ENCODE data around the gene LONP2.
"Not testable (repeated sequence)": the region's sequence is repeated elsewhere in the genome, so short reads cannot be mapped to it uniquely, and the experiment has no call there.

Gene LONP2

DNA sequence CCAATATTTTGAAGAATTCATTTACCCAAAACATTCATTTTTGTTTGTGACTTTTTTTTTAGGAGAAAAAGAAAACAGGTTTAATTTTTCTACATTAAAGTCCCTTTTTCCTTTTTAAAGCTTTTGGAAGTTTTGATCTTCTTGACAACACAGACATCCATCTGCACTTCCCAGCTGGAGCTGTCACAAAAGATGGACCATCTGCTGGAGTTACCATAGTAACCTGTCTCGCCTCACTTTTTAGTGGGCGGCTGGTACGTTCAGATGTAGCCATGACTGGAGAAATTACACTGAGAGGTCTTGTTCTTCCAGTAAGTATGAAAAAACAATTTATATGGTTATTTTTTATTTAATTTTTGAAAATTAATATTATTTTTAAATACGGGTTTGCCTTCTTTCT, 103.9 kb downstream of the LONP2 start:
- no peak for DNase-seq

DNA sequence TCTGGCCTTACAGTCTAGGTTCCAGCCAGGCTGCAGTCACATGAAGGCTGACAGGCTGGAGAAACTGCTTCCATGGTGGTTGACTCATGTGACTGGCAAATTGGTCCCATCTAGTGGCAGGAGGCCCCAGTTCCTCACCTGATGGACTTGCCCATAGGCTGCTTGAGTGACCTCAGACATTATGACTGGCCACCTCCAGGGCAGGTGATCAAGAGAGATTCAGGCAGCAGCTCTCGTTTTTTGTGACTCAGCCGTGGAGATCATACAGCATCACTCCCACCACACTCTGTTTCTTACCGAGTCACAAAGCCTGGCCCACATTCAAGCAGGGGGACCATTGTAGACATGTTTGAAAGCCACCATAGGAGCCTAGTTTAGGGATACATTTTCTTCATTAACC, 106.6 kb downstream of the LONP2 start:
- no peak for DNase-seq

DNA sequence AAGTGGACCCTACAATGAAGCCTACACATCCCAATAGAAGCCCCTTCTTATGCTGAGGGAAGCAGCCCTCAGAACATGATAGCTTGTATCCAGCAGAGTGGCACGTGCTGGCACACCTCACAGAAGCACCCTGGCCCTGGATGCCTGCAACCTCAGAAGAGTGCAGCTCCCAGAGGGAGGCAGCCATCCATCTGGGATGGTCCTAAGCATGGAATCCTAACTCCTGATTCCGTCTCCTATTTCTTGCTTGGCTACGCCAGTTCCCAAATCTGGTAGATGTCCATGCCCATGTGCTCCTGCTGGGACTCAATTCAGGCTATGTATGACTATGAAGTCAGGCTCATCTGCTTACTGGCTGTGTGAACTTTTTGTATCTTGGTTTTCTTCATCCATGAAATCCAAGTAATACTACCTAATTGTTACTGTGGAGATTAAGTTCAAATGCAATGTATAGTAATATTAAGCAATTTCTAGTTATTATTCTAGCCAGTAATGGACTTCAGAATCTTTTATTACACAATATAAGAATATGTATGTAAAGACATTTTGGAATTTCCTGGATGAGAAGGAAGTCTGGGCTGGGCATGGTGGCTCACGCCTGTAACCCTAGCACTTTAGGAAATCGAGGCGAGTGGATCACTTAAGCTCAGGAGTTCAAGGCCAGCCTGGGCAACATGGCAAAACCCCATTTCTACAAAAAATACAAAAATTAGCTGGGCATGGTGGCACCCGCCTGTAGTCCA, 108.7 kb downstream of the LONP2 start:
- no peak for DNase-seq

DNA sequence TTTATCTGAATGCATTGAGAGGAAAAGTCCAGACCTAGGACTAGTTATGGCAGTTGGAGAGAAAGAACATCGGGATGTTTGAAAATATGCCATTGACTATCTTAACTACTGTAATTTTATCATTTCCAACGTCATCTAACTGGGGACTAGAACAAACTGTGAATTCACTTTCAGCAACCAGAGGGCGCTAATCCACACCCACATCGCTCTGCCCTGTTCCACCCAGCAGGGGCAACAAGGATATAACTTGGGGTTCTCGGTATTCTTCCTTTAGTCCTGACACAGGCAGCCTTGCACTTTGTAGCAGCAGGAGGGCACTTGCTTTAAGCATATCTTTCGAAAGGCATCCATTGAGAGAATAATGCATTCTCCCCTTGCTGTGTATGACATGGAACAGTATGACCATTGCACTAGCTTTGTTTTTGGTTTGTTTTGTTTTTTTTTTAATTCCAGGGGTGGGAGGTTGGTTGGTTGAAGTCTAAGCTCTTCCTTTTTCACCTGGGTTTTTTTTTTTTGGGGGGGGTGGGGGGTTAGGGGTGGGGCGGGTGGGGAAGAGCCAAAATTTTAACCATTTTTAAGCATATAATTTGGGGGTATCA, 109.6 kb downstream of the LONP2 start:
- peak; percentile 95 for DNase-seq

GRCh38 chr16:48354385-48354784, 110.3 kb downstream of the LONP2 start:
- DNase-seq = not testable (repeated sequence)

GRCh38 chr16:48354877-48355855, 111.1 kb downstream of the LONP2 start:
- no peak for DNase-seq

DNA sequence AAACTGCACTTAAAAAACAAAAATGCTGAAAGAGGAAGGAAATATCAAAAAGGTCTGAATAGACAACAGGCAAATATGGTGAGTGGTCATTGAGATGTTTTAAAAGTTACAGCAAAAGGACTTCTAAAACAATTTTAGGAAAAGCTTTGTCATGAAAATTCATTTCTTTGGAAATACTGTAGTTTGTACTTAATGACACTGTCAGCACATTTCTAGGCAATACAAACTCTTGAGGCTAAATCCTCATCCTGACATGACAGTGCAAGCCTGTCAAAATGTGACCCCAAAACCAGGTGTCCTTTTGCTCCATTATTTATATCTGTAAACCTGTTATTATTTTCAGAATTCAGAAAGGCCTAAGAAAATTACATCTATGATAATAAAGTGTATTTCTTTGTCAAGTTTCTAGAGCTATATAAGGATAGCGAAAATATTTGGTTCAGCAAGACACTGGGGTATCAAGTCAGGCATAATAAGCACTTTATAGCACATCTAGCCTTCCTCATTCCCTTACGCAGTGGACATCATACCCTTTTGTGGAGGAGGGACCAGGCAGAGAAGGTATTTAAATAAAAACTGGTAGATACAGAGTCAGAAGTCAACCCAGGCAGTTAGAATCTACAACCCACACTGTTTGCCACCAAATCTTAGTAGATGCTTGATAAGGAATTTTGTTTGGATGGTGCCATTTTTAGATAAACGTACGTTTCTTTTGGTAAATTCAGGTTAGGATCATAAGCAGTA, 112.7 kb downstream of the LONP2 start:
- no peak for DNase-seq

DNA sequence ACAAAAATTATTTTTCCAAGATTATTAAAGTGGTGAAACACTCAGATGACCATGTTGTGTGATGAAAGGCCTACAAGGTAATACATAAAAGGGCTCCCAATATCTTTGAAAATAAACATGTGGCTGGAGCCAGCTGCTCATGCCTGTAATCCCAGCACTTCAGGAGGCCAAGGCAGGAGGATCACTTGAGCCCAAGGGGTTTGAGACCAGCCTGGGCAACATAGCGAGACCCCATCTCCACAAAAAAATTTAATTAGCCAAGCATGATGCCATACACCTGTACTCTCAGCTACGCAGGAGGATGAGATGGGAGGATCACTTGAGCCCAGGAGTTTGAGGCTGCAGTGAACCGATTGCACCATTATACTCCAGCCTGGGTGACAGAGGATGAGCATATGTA, 114.3 kb downstream of the LONP2 start:
- DNase-seq = no peak

- DNase-seq = no peak
Observed at GRCh38 chr16:48359983-48360382, 115.9 kb downstream of the LONP2 start.

DNA sequence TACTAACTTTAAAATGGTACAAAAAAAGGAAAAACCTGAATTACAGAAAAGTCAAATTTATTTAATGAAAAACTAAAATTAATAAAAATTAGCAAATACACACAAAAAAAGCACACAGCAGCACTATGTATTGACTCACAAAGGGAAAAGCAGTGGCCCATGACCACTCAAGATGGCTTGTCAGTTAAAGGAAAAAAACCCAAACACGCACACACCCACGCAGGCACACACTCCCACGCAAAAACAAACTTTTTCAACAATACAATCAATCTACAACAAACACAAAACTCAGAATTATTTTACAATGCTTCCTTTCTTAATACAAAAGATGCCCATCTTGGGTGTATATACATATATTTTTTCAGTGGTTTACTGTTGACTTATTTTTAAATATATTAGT, 116.9 kb downstream of the LONP2 start:
- DNase-seq = no peak

DNA sequence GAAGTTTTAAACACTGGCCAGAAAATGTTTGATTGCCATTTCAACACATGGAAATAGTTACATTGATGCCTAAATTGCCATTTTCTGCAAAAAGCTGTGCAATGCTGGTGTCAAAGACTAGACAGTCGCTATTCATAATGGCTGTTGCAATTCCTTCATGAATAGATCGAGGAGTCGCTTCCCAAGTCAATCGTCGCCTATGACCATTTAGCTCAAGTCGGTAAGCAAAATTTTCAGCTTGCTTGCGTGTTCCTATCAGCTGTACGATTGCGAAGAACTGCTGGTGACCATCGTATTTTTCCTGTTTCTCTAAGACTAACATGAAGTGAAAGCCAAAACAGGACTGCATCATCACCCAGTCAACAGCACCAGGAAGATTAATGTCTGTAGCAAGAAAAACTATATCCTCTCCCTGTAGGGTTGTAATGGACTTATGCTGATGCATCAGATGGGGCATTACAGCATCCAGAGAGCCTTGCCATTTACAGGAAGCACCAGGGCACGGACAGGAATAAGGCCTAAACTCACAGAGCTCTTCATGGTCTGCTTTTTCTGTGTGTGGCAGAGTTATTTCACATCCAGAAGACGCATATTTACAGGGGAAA, 117.5 kb downstream of the LONP2 start:
- no peak for DNase-seq

DNA sequence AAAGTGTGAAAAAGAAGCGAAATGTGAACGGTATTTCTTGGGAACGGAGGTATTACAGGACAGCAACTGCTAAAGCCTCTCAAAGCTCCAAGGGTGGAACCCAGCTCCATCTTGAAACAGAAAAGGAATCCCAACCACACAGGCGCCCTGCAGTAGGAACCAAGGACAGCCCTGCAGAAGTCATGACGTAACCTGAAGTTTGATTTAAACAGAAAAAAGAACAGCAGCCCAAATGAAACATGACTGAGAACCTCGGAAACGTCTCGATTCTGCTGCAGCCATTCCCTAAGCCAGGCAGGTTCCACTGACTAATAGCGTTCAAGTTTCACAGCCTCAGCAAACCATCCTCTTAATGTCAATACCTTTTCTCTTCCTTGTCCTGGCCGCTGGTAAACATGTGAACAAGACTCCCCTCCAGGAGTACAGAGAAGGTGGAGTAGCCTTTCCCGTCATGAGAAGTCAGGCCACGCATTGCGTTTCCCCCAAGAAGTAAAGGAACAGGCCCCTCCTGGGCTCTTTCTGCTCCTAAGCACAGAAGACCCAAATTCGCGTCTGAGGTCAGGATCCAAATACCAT, 121.0 kb downstream of the LONP2 start:
- no peak for DNase-seq

GRCh38 chr16:48365601-48366164, 121.6 kb downstream of the LONP2 start:
- DNase-seq = peak; percentile 94

DNA sequence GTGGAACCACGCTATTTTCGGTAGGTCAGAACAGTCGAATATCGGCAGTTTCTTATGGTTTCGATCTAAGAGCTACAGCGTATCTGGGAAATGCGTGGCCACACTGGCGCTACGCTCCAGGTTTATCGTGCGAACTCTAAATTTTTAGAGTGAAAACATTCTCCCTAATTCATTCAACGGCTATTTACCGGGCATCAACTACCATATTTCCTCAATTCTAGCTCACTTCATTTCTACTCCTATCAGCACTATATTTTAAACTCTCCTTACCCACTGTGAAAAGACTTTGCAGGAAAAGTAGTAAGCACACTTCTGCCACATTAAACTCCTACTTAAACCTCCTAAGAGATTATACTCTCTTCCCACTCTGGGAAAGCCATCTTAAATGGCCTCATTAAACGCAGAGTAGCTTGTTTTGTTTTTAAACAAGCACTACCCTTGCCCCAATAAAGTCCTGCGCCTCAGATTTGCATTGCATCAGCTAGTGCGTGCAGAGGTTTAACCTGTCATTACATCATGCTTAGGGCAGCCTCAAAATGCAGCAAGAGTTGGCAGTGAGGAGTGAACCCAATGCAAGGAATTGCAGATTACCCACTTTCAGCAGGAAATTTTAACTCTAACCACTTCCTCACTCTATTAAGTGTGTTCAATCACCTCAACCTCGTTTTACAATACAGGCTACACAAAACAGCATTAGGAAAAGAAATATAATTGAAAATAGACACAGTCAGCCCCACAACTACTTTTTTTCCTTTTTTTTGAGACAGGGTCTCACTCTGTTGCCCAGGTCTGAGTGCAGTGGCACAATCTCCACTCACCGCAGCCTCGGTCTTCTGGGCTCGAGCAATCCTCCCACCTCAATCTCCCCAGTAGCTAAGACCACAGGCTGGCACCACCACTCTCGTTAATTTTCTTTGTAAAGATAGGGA, 122.3 kb downstream of the LONP2 start:
- peak; percentile 82 for DNase-seq

DNA sequence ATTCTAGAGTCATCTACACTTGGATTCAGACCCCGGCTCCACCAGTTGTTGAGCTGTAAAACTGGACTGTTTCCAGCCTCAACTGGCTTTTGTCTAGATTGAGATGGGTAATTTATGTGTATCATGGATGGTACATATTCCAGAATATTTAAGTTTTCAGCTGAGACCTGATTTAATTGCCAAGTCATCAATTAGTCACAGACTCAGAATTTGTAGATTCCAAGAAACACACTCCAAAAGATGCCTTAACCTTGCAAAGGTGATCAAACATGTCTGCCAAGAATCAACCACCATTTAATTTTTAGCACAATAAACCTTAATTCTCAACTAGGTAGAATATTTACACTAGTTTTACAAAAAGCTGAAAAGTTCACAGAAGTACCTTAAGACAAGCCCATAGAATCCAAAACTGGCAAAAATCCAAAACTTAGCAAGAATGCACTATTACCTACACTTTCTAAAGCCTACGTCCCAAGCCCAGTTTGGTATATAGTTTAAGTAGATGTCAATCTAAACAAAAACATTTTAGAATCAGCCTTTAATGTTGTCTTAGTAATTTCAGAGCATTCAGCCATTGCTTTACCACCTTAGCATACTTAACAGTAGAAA, 123.4 kb downstream of the LONP2 start:
- DNase-seq = no peak

DNA sequence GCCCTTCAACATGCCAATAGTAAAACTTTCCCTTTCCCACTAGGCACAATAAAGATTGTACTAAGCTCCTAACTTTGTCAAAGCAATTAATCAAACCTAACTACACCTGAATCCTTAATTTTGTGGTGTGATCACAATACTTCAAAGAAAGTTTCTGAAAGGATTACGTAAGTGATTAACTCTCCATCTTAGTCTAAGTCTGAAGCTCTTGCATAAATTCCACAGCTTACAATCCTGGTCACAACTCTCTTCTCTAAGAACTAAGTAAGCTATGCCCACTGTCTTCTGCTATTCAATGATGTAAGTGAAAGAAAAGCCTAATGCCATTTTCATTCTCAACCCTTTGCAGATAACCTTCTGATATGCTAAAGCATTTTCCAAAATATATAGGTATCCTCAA, 125.7 kb downstream of the LONP2 start:
- DNase-seq = no peak

GRCh38 chr16:48370229-48370628, 126.1 kb downstream of the LONP2 start:
- DNase-seq = no peak

GRCh38 chr16:48370668-48371392, 126.7 kb downstream of the LONP2 start:
- not testable (repeated sequence) for DNase-seq

GRCh38 chr16:48371393-48371780, 127.3 kb downstream of the LONP2 start:
- no peak for DNase-seq
